Left lung (tissue), 10 donors: Measurements from ENCODE around the gene NFIA. TPM values are rescaled to one million over a fixed set of nuclear protein-coding genes. Genes with fewer than 3 reads are reported as not detected.
"Not testable (repeated sequence)": the region's sequence is repeated elsewhere in the genome, so short reads cannot be mapped to it uniquely, and the experiment has no call there.

ENCODE experiments used
- ATAC-seq: fragments of 200-7000 bp; cut with Tn5 transposase; one replicate; pipeline ENCODE4 v1.9.1; 2020; ENCODE audit warnings: moderate library complexity
- DNase-seq, 4 donors: peaks; one replicate each; pipeline ENCODE4 v3.0.0-alpha.2; 2013 to 2020
- H3K27ac ChIP-seq, 2 donors: fragments of 200-600 bp; sonication (generic) in 1 of 2; one replicate each; pipeline versions ENCODE4 v1.5.0 to v1.8.0; 2020 to 2021
- H3K27me3 ChIP-seq, 2 donors: fragments of 200-600 bp; sonication (generic) in 1 of 2; one replicate each; pipeline versions ENCODE4 v1.5.0 to v1.8.0; 2020 to 2021
- H3K36me3 ChIP-seq, 2 donors: fragments of 200-600 bp; sonication (generic) in 1 of 2; one replicate each; pipeline versions ENCODE4 v1.5.0 to v1.8.0; 2020 to 2021
- H3K4me1 ChIP-seq, 2 donors: fragments of 200-600 bp; one replicate each; pipeline ENCODE4 v1.8.0; 2021
- H3K4me3 ChIP-seq, 2 donors: fragments of 200-600 bp; sonication (generic) in 1 of 2; one replicate each; pipeline versions ENCODE4 v1.5.0 to v1.8.0; 2020 to 2021; ENCODE audit warnings: mild to moderate bottlenecking in 1 of 2
- H3K9me3 ChIP-seq, 2 donors: fragments of 200-600 bp; sonication (generic) in 1 of 2; one replicate each; pipeline versions ENCODE4 v1.5.0 to v1.8.0; 2020 to 2021
- intact Hi-C, 2 donors: fragments of 100-400 bp; cut with DNase I; formaldehyde crosslinking; loops; one replicate each; pipeline versions ENCODE4 v1.11.2 to v1.14.2; 2022
- polyA plus RNA-seq, 6 donors: library from polyadenylated mRNA; unstranded; fragments of 120-200 nt; gene quantifications; one replicate each; pipeline ENCODE4 v1.2.1, GENCODE V29; 2013; ENCODE audit not compliant: insufficient read length in 6 of 6
- total RNA-seq, 2 donors: library from RNA; stranded (reverse); fragmentation: NEBNext Ultra II Directional; extraction: Animal tissue kit (Norgen Biotek cat#: 25700); gene quantifications; one replicate each; pipeline ENCODE4 v1.2.1, GENCODE V29; 2021
- TF ChIP-seq, protein P1 (sequence below), 2 donors: fragments of 200-600 bp; sonication (generic) in 1 of 2; IDR thresholded peaks; one replicate each; pipeline versions ENCODE4 v1.5.0 to v1.8.0; 2021; ENCODE audit warnings: antibody characterized with exemption in 2 of 2
- donor health status: DM: no; HTN: yes; CAD: no.
- donor health status: DM: no; HTN: no; CAD: no.

NFIA gene
- total and polyA plus RNA-seq, 8 donors: 30.4 to 60.7 (median 37.6) TPM

DNA sequence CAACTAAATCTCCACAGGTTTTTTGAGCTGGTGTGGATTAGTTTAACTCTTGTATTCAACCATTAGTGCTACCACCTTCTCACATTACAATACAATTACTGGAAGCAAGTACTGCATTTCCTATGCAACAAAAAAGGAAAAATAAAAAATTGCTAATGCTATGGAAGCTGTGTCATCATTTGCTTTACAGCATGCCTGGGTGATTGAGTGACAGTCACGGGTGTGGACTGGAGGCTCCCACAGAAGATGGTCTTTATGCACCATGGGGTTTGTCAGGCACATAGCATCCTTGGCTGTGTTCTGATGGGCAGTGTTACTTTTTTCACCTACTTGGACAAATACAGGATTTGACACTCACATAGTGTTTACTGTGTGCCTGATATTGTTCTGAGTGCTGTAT, 380.3 kb downstream of the NFIA start:
- Histone ChIP-seq H3K4me1 (no peaks in the 10 kb centered on the region), H3K27ac (no peak overlapping the region), H3K9me3 (no peaks in the 10 kb centered on the region), H3K4me3 (no peak overlapping the region), H3K36me3 (no peaks in the 10 kb centered on the region), H3K27me3 (no peaks in the 10 kb centered on the region)
- DNase-seq: no peak
- ATAC-seq: no peak
- intact Hi-C loops: no loop called here
- TF ChIP-seq, protein P1, sequence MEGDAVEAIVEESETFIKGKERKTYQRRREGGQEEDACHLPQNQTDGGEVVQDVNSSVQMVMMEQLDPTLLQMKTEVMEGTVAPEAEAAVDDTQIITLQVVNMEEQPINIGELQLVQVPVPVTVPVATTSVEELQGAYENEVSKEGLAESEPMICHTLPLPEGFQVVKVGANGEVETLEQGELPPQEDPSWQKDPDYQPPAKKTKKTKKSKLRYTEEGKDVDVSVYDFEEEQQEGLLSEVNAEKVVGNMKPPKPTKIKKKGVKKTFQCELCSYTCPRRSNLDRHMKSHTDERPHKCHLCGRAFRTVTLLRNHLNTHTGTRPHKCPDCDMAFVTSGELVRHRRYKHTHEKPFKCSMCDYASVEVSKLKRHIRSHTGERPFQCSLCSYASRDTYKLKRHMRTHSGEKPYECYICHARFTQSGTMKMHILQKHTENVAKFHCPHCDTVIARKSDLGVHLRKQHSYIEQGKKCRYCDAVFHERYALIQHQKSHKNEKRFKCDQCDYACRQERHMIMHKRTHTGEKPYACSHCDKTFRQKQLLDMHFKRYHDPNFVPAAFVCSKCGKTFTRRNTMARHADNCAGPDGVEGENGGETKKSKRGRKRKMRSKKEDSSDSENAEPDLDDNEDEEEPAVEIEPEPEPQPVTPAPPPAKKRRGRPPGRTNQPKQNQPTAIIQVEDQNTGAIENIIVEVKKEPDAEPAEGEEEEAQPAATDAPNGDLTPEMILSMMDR (IDR thresholded peaks at IDR 0.05): no peak

DNA sequence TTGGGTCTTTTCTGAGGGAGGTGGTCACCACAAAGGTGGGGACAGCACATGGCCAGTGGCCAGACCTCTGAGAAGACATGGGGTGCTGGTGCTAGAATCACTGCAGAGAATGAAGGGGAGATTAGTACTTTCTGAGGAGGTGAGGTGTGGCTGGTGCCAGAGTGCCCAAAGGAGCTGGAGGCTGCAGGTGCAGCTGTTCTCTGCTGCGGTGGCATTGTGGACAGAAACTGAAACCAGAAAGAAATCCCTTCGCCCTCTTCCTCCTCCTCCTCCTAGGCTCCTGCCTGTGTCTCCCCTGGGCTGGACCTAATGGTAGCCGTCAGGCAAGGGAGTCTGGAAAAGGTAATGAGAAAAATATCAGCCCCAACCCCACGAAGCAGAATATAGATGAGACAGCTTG, 380.9 kb downstream of the NFIA start:
- Histone ChIP-seq H3K36me3 (no peaks in the 10 kb centered on the region), H3K27ac (no peak overlapping the region), H3K9me3 (no peaks in the 10 kb centered on the region), H3K4me3 (no peak overlapping the region), H3K27me3 (no peaks in the 10 kb centered on the region), H3K4me1 (no peaks in the 10 kb centered on the region)
- TF ChIP-seq, protein P1 (IDR thresholded peaks at IDR 0.05): no peak
- ATAC-seq: no peak
- no peak for DNase-seq
- intact Hi-C loops: no loop called here

DNA sequence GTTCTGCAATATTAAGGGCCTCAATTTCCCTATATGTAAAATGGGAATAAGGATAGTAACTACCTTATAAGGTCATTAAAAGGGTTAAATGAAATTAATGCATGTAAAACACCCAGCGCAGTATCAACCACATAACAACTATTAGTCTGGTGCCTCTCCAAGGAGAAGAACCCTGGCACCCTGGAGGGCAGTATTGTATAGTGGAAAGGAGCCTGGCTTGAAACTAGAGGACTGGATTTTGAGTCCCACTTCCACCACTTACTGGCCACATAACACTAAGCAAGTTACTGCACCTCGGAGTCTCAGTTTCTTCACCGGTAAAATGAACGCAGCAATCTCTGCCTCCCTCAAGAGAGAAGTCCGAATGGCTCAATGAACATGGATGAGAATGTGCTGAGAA, 385.5 kb downstream of the NFIA start:
- H3K36me3 ChIP-seq, H3K4me1 ChIP-seq, H3K27me3 ChIP-seq, H3K9me3 ChIP-seq, intact Hi-C loops, H3K27ac ChIP-seq, DNase-seq, H3K4me3 ChIP-seq, ATAC-seq: not testable (repeated sequence)

DNA sequence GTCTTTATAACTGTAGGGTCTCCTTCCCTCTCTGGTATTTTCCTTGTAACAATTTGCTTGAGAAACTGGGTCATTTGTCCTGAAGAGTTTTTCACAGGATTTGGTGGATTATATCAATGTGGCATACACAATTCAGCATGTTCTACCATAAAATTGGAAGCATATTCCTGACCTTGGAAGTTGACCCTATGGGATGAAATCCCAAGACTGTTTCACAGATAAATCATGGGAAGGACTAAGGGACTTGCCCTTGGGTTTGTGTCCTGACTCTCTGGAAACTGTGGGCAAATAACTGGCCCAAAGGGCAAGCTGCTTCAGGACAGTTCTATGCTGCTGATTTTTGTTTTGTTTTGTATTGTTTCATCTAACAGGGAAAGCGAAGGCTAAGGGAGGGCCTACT, 387.0 kb downstream of the NFIA start:
- H3K27ac ChIP-seq: no peak overlapping the region
- H3K9me3 ChIP-seq: no peaks in the 10 kb centered on the region
- TF ChIP-seq, protein P1 (IDR thresholded peaks at IDR 0.05): no peak
- ATAC-seq (no peak), DNase-seq (no peak)
- H3K36me3 ChIP-seq: no peaks in the 10 kb centered on the region
- H3K4me3 ChIP-seq: no peak overlapping the region
- intact Hi-C loops: no loop called here
- no peaks in the 10 kb centered on the region for H3K27me3 ChIP-seq
- H3K4me1 ChIP-seq: no peaks in the 10 kb centered on the region

DNA sequence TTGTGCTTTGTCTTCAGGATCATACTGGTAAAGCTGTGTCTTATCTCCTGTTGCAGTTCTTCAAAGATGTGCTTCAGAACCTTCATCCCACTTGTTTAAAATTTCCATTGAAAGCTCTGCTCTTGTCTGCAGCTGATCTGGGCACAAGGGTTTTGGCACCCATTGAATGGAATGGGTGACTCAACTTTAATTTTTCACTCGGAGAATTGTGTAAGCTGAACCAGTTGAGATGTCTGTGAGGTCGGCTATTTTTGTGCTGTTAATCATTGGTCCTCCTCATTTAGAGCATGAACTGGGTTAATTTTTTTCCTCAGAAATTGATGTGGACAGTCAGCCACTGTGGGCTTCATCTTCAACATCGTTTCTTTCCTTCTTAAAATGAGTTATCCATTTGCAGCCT, 390.5 kb downstream of the NFIA start:
- Histone ChIP-seq H3K36me3 (no peaks in the 10 kb centered on the region), H3K4me3 (no peak overlapping the region), H3K9me3 (no peaks in the 10 kb centered on the region), H3K27ac (no peak overlapping the region), H3K4me1 (no peaks in the 10 kb centered on the region), H3K27me3 (no peaks in the 10 kb centered on the region)
- DNase-seq (no peak), ATAC-seq (no peak)
- intact Hi-C loops: no loop called here
- TF ChIP-seq, protein P1 (IDR thresholded peaks at IDR 0.05): no peak

DNA sequence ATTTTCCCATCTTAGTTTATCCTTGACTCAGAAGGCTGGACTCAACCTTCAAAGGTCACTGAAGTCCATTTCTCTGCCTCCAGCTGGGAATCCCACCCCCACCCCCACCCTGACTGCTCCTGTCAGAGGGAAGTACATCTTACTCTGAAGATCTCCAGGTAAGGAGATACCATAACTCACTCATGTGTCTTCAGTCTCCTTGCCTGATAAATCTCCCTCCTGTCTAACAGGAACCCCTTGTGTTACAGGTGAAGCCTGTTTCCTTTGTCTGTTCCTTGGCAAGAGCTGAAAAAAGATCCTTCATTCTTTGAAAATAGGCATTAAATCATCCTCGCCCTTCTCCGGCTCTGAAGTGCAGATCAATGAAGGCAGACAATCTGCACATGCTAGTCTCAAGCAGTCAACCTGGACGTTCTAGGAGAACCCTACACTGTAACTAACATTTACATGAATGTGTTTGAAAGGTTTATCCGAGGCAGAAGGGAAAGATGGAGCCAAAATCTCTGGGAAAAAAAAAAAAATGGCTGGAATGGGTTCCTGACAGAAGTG, 392.0 kb downstream of the NFIA start:
- DNase-seq (no peak), ATAC-seq (no peak)
- no peaks in the 10 kb centered on the region for H3K36me3 ChIP-seq
- H3K27me3 ChIP-seq: no peaks in the 10 kb centered on the region
- H3K4me3 ChIP-seq: no peak overlapping the region
- TF ChIP-seq, protein P1 (IDR thresholded peaks at IDR 0.05): no peak
- no peaks in the 10 kb centered on the region for H3K4me1 ChIP-seq
- H3K9me3 ChIP-seq: no peaks in the 10 kb centered on the region
- intact Hi-C loops: no loop called here
- H3K27ac ChIP-seq: no peak overlapping the region
